ENCODE data around the gene PARP6.
"Not testable (repeated sequence)": the region's sequence is repeated elsewhere in the genome, so short reads cannot be mapped to it uniquely, and the experiment has no call there.

PARP6 gene

DNA sequence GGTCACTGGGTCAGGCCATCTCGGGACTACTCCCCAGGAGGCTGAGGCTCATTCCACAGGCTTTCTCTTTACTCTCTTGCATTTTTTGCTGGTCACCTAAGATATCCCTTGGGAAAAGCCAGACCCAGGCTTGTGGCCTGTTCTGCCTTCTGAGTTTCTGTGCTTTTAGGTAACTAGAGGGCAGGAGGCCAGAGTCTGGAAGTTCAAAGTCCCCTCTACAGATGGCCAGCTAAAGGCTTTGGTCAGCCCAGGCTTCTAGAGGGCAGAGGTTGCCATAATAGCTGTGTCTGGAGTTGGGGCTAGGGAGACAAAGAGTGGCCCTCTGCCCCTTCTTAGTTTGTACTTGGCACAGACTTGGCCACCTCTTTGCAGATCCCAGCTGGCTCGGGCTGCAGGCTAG, 8.4 kb upstream of the PARP6 start:
- no peak for DNase-seq

- no peak for DNase-seq
Measured at GRCh38 chr15:72278737-72279136, 6.4 kb upstream of the PARP6 start.

DNA sequence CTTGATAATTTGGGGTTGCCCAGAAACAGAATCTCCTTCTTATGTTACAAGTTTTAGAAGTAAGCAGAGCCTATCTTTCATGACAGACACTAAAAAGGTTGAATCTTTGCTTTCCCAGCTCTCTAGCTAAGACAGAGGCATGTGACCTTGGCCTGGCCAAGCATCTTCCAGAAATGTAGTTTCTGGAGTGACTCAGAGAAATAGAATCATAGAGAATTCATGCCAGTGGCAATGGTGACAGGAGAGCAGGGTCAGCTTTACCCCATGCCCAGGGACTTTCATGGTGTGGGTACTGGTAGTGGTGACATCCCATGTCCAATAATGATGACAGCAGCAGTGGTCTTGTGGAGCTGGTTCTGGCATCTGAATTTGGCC, 4.0 kb upstream of the PARP6 start:
- DNase-seq = no peak

DNA sequence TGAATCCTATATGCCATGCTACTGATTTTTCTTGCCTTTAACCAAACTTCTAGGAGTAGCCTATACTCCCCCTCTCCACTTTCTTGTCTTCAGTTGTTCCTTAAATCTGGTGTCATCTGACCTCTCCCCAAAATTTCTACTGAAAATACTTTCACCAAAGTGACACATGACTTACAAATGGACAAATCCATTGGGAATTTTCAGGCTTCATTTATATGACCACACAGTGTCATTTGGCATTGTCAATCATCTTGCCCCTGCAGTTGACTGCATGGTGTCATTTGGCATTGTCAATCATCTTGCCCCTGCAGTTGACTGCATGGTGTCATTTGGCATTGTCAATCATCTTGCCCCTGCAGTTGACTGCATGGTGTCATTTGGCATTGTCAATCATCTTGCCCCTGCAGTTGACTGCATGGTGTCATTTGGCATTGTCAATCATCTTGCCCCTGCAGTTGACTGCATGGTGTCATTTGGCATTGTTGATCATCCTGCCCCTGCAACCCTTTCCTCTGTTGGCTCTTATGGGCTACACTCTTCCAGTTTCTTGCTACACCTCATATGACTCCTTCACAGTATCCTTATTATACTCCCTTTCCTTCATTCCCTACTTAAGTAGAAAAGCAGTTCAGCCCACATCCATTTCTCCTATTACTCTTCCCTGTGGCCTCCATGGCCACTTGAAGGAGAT, 3.4 kb upstream of the PARP6 start:
- not testable (repeated sequence) for DNase-seq

GRCh38 chr15:72272997-72273352, 621 bp upstream of the PARP6 start:
- no peak for DNase-seq

GRCh38 chr15:72271895-72272212, 500 bp downstream of the PARP6 start:
- DNase-seq = no peak

GRCh38 chr15:72271221-72271620, 1.1 kb downstream of the PARP6 start:
- no peak for DNase-seq

GRCh38 chr15:72269739-72270138, 2.6 kb downstream of the PARP6 start:
- no peak for DNase-seq

DNA sequence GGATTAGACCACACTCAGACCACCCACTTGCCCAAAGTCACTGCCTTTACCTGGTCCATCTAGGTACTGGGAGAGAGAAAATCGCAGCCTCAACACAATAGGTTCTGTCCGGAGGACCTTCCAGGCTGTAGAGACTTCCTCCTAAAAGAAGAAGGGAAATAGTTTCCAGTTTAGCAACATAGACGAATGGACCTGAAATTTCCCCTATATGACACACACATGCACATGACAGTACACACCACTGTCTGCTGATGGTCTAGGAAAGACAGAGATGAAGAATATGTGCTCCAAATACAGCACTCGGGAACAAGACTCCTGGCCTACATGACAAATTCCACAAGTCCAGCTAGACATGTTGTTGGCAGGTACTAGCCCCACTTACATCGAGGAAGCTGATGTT, 7.3 kb downstream of the PARP6 start:
- DNase-seq = no peak

DNA sequence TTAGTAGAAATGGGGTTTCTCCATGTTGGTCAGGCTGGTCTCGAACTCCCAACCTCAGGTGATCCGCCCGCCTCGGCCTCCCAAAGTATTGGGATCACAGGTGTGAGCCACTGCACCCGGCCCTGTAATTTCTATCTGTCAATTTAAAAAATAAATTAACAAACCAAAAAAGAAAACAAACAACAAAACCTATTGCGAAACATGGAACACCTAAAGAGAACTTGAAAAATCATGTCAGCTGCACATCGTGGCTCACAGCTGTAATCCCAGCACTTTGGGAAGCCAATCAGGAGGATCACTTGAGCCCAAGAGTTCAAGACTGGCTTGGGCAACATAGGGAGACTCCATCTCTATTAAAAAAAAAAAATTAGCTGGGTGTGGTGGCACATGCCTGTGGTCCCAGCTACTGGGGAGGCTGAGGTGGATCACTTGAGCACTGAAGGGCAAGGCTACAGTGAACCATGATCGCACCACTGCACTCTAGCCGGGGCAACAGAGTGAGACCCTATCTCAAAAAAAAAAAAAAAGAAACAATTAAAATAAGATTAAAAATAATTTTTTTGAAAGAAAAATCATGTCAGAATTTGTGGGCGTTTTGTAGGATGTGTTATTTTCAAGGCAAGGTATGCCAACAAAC, 19.6 kb downstream of the PARP6 start:
- DNase-seq = no peak

- DNase-seq = no peak
Measured at GRCh38 chr15:72249142-72249810, 23.1 kb downstream of the PARP6 start.

GRCh38 chr15:72248514-72248913, 23.8 kb downstream of the PARP6 start:
- no peak for DNase-seq

GRCh38 chr15:72242775-72243370, 29.5 kb downstream of the PARP6 start:
- DNase-seq = no peak

GRCh38 chr15:72239652-72240051, 32.7 kb downstream of the PARP6 start:
- DNase-seq = no peak

GRCh38 chr15:72238586-72238985, 33.8 kb downstream of the PARP6 start:
- no peak for DNase-seq

GRCh38 chr15:72237853-72238224, 34.5 kb downstream of the PARP6 start:
- no peak for DNase-seq

- DNase-seq = no peak
Measured at GRCh38 chr15:72237029-72237852, 35.1 kb downstream of the PARP6 start.

DNA sequence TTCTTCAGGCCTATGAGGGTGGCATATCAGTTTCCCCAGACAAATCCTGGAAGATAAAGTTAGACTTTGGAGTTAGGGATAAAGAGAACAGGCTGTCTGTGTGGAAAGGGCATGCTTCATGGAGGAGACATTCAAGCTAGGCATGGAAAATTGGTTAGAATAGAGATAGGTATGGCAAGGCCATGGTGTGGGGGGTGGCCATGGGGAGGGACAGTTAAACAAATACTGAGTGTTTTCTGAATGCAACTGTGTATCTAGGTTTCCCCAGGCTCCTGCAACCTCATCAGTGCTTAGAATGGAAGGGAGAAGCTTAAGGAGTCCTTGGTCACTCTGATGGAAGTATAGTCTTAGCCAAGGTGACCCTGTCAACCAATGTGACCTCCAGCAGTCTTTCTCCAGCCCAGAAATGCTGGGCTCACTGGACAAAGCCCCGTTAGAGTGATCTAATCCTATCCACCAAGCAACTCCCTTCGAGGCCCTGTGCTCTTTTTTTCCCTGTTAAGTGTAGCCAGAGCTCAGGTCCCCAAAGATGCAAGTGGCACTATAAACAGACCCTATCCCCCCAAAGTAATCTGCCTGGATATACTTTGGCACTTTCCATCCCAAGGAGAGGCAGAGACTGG, 35.9 kb downstream of the PARP6 start:
- DNase-seq = no peak

DNA sequence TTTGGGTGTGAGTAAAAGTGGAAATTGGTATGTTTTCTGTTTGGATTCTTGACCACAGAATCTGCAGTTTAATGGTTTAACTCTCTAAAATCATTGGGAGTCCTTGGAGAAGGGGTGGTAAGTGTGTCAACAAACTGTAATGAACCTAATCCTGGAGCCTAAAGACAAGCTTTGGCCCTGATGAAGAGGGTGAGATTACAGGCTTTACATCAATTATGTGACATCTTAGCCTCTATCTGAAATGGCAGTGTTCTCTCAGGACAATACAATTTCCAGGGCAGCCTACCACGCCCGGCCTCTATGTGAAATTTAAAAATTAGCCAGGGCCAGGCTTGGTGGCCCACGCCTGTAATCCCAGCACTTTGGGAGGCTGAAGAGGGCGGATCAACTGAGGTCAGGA, 37.1 kb downstream of the PARP6 start:
- DNase-seq = no peak

DNA sequence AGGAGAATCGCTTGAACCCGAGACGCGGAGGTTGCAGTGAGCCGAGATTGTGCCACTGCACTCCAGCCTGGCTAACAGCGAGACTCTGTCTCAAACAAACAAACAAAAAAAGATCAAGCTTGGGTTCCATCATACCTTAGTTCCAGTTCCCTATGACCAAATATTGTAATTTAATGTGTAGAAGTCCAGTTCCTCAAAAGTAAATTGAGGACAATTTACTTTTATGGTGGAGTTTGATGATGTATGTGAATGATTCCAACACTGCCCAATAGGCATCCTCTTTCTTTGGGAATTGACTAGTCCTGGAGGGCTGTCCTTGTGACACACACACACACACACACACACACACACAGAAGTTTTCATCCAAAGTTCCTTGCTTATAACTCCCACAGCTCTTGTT, 38.6 kb downstream of the PARP6 start:
- DNase-seq = no peak

DNA sequence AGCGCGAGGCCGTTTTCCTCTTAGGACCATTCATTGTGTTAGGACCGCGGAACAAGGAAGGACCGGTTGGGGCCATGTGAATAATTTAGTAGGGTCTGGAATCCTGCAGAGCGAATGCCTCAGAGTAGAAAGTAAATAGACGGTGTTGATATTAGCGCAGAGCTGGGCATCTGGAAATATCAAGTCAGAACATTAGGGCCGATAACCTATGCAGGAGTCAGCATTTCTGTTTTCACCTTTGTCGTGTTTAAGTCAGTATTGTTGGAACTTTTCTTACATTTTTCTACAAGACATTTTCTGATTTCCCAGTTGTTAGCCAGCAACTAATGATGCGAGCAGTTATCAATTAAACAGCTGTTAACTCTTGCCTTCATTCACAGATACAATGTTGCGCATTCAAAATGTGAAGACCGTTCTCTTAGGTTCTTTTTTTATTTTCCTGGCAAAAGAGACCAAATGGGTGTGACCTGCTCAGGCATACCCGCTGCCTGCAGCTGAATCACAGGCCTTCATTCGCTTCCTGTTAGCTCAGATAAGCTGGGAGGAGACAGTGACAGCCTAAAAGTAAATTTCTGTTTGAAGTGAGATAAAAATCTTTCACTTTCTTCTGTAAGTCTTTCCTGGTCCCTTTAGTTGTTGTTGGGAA, 40.4 kb downstream of the PARP6 start:
- DNase-seq = peak; percentile 36
